ENCODE results near the gene GEMIN5.
A peak's percentile ranks its signal among the peaks of the same experiment; 100 is the strongest.

GEMIN5 gene

DNA sequence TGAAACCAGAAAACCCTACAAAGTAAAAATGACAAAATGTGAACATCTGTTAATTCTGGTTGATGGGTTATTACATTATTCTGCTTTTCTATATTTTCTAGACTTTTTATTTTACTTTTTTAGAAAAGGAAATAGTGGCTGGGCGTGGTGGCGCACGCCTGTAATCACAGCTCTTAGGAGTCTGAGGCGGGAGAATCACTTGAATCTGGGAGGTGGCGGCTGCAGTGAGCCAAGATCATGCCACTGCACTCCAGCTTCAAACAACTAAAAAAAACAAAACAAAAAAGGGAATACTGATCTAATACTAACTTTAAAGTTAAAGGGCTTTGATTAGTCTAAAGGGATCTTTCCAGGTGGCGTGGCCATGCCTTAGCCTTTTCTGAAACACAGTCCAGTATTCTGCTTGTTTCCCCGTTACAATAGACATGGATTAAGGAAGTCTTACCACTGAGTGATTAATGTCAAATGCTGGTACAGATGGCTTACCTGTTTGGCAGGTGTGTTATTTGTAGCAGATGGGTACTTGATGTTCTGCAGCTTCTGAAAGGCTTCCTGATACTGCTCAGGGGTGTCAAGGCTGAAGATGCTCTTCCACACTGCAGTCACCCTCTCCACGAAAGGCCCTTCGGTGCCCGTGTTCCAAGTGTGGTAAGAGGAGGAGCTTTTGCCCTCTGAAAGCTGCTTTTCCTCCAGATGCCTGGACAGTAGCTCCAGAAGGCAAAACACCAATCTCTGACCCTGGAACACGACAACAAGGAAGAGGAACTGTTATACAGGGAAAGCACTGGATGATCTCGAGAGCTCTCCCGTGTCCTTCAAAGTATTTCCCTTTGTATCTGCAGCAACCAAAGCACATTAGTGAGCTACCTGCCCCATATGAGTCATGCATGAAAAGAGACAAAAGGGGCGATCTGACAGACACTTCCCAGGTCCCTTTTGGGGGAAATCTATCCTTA is 42.1 kb downstream of the GEMIN5 start:
- no peak for DNase-seq (ENCODE audit: extremely low read depth in 1 of 2, low read depth in 1 of 2)

DNA sequence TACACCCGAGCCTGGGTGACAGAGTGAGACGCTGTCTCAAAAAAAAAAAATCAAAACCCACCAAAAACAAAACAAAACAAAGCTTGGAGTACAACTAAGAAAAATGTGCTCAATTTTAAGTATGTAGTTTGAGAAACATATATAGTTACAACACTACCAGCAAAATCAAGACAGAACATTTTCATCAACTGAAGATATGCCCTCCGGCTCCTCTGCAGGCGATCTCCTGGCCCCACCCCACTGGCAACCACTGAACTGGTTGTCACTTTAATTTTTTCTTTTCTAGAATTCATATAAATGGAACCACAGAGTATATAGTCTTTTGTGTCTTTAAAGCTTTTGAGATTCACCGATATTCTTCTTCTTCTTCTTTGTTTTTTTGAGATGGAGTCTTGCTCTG is 44.6 kb downstream of the GEMIN5 start:
- DNase-seq (ENCODE audit: extremely low read depth in 1 of 2, low read depth in 1 of 2): no peak

DNA sequence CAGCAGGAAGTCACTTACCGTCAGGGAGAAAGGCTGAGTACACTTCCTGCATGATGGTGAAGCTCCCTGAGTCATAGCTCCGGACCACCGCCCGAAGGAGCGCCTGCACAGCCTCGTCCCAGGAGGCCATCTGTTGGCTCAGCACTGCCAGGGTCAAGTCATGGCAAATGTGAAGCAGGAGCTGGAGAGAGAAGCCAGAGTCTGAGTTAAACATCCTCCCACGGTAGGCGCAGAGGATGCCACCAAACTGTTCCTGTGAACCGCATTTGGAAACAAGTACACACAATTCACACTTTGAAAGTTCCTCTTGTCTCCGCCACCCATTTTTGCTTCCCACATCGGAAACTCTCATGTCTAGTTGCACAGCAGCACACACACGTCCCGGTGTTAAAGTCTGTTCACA is 45.6 kb downstream of the GEMIN5 start:
- no peak for DNase-seq (ENCODE audit: extremely low read depth in 1 of 2, low read depth in 1 of 2)

DNA sequence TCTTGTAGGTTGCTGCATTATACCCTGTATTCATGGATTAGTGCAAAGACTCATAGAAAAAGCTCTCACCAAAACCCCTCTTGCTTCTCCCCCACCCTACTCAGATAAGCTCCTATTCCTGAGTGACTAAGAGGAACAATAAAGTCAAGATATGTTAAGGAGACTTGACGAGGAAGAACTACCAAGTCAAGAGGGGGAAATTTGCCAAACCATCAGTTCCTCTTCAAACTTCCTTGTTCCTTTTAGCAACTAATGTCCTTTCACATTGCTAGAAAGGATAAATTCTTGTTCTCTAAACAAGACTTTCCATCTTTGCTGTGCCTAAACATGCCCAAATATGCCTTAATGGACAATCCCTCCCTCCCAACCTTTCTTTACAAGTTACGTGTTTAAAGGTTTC is 52.6 kb downstream of the GEMIN5 start:
- no peak for DNase-seq (ENCODE audit: extremely low read depth in 1 of 2, low read depth in 1 of 2)

DNA sequence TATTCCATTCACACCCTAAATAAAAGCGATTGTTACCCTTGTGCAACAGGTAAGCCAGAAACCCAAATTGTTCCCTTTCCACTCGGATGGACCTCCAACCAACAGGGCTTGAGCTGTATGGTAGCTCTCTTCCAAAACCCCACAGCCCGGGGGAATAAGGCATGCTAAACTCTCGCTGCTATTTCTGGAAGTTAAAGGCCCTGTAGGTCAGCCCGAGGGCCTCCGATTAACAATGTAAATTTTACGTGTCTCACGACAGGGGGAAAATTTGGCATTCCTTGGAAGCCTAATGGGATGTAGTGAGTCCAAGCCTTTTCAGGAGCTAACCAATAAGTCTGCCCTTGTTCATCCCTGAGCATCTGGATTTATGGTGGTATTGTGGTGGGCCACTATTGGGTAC is 53.6 kb downstream of the GEMIN5 start:
- no peak for DNase-seq (ENCODE audit: extremely low read depth in 1 of 2, low read depth in 1 of 2)

DNA sequence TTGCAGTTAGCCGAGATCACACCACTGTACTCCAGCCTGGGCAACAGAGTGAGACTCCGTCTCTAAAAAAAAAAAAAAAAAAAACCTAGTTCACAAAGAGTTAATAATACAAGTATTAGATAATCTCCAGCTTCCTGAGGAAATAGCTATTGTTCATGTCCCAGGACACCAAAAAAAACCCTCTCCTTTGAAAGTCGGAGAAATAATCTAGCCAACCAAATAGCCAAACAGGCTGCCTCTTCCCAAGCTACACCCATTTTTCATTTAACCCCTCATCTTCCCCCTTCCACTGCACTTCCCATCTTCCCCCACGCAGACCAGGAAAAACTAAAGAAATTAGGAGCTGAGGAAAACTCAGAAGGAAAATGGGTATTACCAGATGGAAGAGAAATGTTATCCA is 56.0 kb downstream of the GEMIN5 start:
- DNase-seq (ENCODE audit: extremely low read depth in 1 of 2, low read depth in 1 of 2): no peak

DNA sequence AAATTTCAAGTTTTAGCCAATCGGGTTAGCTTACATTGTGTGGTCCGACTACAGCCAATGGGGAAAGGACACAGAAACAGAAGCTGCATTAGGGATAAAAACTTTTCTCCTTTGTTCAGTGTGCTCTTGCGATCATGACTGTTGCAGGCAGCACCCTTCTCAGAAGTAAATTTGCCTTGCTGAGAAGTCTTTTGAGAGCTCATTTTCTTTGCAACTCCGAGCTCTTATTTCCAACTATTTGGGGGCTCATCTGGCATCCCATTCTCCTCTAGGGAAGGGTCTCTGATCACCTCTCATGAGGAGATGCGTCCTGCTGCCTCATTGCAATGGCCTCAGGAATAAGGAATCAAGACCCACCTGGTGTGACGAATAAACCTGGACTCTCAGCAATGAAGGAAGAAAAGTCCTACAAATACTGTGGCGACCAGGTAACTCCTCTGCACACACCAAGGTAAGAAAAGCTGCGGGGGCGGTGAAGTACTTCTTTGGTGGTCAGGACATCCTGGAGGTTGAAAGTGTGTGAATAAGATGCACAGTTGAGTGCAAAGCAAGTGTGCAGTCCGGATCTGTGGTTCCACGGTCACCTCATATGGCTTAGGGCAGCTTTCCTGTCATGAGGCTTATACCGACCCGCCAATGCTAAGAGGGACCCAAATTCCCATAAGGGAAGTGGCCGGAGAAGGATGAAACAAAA is 59.2 kb downstream of the GEMIN5 start:
- no peak for DNase-seq (ENCODE audit: extremely low read depth in 1 of 2, low read depth in 1 of 2)

DNA sequence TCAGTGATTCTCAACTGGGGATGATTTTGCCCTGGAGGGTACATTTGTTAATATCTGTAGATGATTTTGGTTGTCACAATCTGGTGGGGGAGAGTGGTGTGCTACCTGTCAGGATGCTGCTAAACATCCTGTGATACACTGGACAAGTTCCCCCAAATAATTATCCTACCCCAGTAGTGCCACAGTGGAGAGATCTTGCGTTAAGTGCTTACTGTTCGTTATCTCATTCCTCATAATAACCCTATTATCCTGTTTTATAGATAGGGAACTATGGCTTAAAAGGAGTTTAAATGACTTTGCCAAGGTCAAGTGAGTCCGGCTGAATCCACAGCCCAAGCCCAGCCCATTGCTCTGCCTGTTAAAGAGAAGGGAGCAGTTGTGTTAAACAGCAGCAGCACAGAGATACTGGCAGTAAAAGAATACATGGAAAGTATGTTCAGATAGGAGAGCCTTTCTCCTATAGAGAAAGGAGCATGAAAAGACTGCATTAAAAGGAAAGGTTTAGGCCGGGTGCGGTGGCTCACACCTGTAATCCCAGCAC is 64.2 kb downstream of the GEMIN5 start:
- DNase-seq (ENCODE audit: extremely low read depth in 1 of 2, low read depth in 1 of 2): no peak

DNA sequence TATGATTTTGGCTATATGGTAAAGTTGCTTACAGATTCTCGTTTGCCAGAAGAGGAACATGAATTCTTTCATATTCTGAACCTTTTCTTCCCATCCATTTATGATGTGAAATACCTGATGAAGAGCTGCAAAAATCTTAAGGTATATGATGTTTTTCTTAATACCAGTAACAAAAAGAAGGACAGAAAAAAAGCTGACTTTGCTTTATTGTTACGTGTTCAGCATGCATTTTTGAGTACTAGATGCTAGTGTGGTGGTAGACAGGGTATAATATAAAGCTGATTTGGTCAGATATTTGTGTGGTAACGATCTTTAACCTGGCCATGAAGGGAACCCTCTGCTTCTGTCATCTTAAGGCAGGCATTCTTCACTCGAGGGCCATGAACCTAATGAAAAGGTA is 66.3 kb downstream of the GEMIN5 start:
- DNase-seq (ENCODE audit: extremely low read depth in 1 of 2, low read depth in 1 of 2): no peak

DNA sequence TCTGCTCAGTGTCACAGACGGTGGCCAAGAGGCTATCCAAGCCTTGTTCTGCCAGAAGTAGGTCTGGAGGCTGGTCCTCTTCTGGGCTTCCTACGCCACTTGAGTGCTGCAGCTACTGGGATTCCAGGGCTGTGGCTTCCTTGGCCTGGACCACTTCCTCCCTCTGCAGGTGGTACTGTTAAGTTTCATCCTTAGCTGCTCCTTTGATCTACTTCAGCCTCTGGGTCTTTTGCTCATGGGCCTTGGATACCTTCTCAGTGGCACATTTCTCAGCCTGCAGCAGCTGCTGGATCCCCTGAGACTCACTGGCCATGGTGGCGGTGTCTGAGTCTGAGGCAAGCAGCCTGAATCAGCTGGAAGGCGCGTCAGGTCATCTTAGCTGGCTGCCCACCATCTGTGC is 69.3 kb downstream of the GEMIN5 start:
- no peak for DNase-seq (ENCODE audit: extremely low read depth in 1 of 2, low read depth in 1 of 2)

DNA sequence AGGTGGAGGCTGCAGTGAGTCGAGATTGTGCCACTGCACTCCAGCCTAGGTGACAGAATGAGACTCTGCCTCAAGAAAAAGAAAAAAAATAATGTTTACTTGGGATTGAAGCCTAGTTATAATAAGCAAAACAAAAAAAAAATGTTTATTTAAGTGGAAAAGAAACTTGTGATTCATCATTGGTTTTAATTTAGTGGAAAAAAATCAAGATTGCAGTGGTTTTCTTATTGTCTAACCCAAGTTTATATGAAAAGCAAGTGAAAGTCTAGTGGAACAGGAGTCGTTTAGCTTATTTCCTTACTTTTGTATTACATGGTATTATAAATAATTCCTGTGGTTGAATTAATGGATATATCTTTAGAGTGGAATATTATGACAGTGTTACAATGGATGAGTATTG is 71.2 kb downstream of the GEMIN5 start:
- DNase-seq (ENCODE audit: extremely low read depth in 1 of 2, low read depth in 1 of 2): no peak

DNA sequence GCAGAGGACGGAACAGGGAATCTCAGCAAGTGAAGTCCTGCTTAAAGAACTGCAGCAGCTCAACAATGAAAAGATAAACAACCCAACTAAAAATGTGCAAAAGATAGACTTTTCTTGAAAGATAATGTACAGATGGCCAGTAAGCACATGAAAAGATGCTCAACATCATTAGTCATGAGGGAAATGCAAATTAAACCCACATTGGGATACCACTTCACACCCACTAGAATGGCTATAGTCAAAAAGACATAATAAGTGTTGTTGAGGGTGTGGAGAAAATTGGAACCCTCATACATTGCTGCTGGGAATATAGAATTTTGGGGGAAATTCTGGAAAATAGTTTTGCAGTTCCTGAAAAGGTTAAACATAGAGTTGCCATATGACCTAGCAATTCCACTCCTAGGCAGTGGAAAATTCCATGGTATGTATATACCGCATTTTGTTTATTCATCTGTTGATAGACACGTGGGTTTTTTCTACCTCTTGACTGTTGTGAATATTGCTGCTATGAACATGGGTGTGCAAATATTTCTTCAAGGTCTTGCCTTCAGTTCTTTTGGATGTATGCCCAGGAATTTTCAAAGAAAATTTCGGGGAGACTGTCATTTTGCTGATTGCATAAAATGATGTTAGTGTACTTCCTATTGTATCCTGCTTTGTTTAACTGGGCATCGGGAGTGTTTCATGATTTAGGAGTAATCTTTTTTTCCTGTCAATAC is 72.4 kb downstream of the GEMIN5 start:
- DNase-seq (ENCODE audit: extremely low read depth in 1 of 2, low read depth in 1 of 2): no peak

DNA sequence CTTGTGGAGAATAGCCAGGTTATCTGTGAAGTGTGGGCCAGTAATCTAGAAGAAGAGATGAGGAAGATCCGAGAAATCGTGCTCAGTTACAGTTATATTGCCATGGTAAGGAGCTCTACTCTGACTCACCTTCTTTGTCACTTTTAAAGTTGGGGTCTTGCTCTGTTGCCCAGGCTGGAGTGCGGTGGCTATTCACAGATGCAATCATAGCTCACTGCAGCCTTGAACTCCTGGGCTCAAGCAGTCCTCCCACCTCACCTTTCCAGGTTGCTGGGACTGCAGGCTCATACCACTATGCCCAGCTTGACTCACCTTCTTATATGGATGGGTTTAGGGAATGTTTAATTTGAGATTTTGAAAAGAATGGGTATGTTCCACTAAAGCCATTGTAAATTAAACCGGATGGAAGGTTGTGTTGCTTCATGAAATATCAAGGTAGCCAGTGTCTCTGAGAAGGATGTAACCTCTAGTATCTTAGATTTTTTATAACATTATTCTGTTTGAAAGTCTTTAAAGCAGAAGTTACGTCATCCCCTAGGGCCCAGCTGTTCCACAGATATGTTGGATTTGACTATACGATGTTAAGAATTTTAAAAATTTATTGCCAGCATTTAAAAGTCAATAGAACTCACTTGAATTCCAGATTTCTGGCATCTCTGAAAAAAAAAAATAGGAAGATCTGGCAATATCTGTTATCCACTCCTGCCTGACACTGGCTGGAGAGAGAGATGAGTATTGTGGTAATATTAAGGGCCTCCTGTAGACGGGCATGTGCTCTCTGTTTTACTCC is 74.5 kb downstream of the GEMIN5 start:
- no peak for DNase-seq (ENCODE audit: extremely low read depth in 1 of 2, low read depth in 1 of 2)

DNA sequence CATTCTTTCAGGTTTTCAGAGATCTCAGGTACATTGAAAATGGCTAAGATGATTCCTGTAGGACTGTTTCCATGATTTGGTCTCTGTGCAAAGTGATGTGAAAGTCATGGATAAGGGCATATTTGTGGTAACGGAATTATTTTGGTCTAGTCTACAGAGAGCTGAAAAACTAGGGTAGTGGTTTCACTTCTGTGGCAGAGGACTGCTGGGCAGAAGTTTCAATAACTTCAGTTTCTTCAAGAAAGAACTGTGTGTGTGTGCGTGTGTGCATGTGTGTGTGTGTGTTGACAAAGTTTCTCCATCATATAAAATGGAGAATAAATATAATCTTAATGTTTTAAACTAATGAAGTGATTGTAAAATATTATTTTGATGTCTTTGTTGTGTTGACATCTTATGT is 75.2 kb downstream of the GEMIN5 start:
- no peak for DNase-seq (ENCODE audit: extremely low read depth in 1 of 2, low read depth in 1 of 2)

DNA sequence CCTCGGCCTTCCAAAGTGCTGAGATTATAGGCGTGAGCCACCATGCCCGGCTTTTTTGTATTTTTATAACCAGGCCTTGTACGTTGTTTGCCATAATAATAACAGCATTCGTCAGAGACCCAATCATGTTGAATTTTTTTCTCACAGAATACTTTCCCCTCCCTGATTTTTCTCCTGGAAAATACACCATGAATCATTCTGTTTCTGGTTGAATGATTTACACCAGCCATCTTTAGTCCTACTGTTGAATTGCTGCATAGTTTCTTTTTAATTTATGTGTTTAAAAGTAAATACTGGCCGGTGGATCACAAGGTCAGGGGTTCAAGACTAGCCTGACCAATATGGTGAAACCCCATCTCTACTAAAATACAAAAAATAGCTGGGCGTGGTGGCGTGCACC is 76.1 kb downstream of the GEMIN5 start:
- no peak for DNase-seq (ENCODE audit: extremely low read depth in 1 of 2, low read depth in 1 of 2)

DNA sequence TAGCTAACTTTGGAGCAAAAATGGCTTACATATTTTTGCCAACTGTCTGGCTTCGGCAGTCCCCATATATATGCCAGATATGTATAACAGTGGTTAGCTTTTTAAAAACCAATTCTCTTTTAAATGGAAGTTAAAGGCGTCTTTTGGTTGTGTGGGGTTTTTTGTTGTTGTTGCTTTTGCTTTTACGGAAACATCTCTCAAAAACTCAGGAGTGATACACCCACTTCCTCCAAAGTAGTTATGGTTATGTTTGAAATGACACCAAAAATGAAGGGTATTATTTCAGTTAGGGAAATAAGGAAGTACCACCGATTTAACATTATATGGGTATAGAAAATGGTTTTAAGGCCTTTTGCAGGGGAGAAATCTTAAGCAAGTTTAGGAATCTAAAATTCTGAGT is 77.2 kb downstream of the GEMIN5 start:
- no peak for DNase-seq (ENCODE audit: extremely low read depth in 1 of 2, low read depth in 1 of 2)

DNA sequence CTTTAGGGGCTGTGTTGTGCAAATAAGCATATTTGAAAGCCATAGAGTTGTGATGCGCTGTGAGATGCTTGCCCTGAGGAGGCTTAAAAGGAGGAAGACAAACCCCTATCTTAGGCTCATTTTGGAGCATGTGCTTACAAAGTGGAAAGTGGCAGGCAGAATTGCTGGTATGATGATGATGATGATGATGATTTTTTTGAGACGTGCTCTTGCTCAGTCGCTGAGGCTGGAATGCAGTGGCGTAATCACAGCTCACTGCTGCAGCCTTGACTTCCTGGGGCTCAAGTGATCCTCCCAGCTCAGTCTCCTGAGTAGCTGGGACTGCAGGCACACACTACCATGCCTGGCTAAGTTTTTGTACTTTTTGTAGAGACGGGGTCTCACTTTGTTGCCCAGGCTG is 77.9 kb downstream of the GEMIN5 start:
- DNase-seq (ENCODE audit: extremely low read depth in 1 of 2, low read depth in 1 of 2): no peak

DNA sequence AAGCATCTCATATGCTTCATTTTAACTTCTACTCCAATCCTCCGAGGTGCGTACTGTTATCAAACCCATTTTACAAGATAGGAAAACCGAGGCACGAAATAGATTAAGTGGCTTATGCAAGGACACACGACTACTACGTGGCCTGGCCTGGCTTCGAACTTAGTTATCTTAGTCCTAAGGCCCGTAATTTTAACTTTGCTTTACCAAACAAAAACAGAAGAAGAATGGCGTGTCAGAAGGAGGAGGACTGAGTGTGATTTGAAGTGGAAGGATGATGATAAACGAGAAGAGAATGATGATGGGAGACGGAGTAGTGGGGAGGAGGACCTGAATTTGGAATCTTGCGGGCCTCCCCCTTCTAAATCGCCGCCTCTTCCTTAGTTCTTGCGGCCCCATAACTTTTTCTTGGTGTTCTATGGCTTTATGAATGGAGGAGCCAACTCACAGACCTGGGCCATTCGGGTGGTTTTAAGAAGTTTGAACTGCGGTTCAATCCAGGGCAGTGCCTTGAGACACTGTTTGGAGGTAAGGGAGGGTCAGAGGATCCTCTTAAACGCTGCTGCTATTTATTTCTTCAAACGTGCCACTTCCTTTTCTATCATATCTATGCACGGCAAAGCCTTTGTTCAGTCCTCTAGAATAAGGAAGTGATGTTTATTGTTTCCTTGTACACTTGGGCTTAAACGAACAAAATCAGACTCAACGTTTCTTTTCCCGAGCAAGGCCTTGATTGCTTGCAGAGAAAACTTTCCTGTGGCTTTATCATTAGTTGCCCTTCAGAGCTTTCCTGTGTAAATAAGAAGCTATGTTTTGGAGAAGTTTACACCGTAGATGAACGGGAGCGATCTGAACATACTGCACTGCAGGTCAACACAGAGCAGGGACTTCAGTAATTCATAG is 78.8 kb downstream of the GEMIN5 start:
- DNase-seq (ENCODE audit: extremely low read depth in 1 of 2, low read depth in 1 of 2): no peak

DNA sequence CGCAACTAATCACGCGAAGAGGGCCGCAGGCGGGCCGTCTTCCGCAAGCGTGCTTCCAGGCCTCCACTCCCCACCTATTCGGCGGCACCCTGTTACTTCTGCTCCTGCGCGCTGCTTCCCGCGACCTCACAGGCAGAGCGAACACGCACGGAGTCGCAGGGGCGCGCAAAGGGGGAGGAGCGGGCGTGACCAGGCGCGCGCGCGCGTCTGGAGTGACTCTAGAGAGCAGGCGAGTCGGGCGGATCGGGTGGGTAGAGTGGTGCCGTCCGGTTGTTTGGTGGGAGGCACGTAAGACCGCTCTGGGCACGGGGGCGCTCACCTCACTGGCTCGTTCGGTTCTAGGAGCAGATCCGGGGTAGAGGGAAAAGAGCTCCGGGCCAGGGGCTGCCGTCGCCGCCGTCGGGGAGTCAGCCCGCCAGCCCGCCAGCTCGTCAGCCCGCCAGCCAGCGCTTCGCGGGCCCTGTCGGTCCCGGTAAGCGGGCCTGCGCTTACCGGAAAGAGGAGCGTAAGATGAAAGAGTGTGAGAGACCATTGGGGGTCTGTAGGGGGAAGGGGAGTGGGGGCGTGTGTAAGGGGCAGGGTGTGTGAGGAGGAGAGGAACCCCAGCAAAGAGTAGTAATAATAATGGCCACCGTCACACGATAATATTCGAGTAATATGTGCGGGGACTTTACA is 79.6 kb downstream of the GEMIN5 start, which contains the start of gene CNOT8:
CNOT8 (plus strand) TSS at position 331 of the 675 bp plus-strand sequence. CDS start 4,652 bp downstream, outside the sequence.
- peak; percentile 95 to 96 for DNase-seq (ENCODE audit: extremely low read depth in 1 of 2, low read depth in 1 of 2)
